Esophagus muscularis mucosa (tissue), 4 donors: ENCODE measurements around the gene RNF224. TPM values are rescaled to one million over a fixed set of nuclear protein-coding genes. Genes with fewer than 3 reads are reported as not detected.

Experiments
- DNase-seq: peaks from one replicate; pipeline ENCODE4 v3.0.0-alpha.2; 2017; ENCODE audit errors: extremely low spot score
- H3K27ac ChIP-seq, 4 donors: fragments of 200-600 bp; sonication (generic); replicated peaks in 1 of 4; 1 replicate in 3 of 4; 2 replicates in 1 of 4; pipeline ENCODE4 v1.5.1; 2016 to 2019; ENCODE audit warnings: mild to moderate bottlenecking in 1 of 4
- H3K27me3 ChIP-seq, 4 donors: fragments of 200-600 bp; sonication (generic); one replicate each; pipeline versions ENCODE4 v1.5.1 to v1.6.0; 2016 to 2019
- H3K36me3 ChIP-seq, 4 donors: fragments of 200-600 bp; sonication (generic); one replicate each; pipeline ENCODE4 v1.5.1; 2016 to 2019
- H3K4me1 ChIP-seq, 4 donors: fragments of 200-600 bp; sonication (generic); one replicate each; pipeline ENCODE4 v1.5.1; 2016 to 2019
- H3K4me3 ChIP-seq, 4 donors: fragments of 200-600 bp; sonication (generic); 1 replicate in 2 of 4; 2 replicates in 2 of 4; pipeline ENCODE4 v1.5.1; 2016 to 2019; ENCODE audit warnings: mild to moderate bottlenecking in 4 of 4, moderate library complexity in 1 of 4
- H3K9me3 ChIP-seq, 4 donors: fragments of 200-600 bp; sonication (generic); 1 replicate in 3 of 4; 2 replicates in 1 of 4; pipeline ENCODE4 v1.5.1; 2016 to 2019
- EP300 ChIP-seq: sonication (generic); formaldehyde crosslinking; IDR thresholded peaks from one replicate; pipeline ENCODE4 v1.6.1; 2017; ENCODE audit warnings: antibody characterized with exemption
- POLR2A ChIP-seq: fragments of 450-650 bp; IDR thresholded peaks from one replicate; pipeline ENCODE4 v1.6.1; 2017; ENCODE audit warnings: antibody characterized with exemption, moderate library complexity, mild to moderate bottlenecking, low read depth
- POLR2AphosphoS5 ChIP-seq, 2 donors: sonication (generic); formaldehyde crosslinking; IDR thresholded peaks; one replicate each; pipeline ENCODE4 v1.6.1; 2017; ENCODE audit warnings: antibody characterized with exemption in 2 of 2
- WGBS: methylation state at CpG from one replicate; pipeline ENCODE4 v1.1.5; 2018; 5-methylcytosine and 5-hydroxymethylcytosine counted together
- intact Hi-C: fragments of 100-400 bp; cut with DNase I; formaldehyde crosslinking; loops from one replicate; pipeline ENCODE4 v1.15.1; 2023
- total RNA-seq, 4 donors: library from RNA; depleted of rRNA; stranded (reverse); fragments of >200 nt; gene quantifications; one replicate each; pipeline versions ENCODE4 v1.1.0 to v1.2.1, GENCODE V29; 2016
- TF ChIP-seq, protein P1 (sequence below), 3 experiments: fragments of 200-600 bp in 2 of 3; fragments of 450-650 bp in 1 of 3; sonication (generic) in 2 of 3; IDR thresholded peaks; one replicate each; pipeline ENCODE4 v1.5.1; 2017 to 2019; ENCODE audit warnings: antibody characterized with exemption in 3 of 3, mild to moderate bottlenecking in 2 of 3, moderate library complexity in 1 of 3

RNF224 gene
- total RNA-seq, 4 donors from 2014 or later, result not detected

DNA sequence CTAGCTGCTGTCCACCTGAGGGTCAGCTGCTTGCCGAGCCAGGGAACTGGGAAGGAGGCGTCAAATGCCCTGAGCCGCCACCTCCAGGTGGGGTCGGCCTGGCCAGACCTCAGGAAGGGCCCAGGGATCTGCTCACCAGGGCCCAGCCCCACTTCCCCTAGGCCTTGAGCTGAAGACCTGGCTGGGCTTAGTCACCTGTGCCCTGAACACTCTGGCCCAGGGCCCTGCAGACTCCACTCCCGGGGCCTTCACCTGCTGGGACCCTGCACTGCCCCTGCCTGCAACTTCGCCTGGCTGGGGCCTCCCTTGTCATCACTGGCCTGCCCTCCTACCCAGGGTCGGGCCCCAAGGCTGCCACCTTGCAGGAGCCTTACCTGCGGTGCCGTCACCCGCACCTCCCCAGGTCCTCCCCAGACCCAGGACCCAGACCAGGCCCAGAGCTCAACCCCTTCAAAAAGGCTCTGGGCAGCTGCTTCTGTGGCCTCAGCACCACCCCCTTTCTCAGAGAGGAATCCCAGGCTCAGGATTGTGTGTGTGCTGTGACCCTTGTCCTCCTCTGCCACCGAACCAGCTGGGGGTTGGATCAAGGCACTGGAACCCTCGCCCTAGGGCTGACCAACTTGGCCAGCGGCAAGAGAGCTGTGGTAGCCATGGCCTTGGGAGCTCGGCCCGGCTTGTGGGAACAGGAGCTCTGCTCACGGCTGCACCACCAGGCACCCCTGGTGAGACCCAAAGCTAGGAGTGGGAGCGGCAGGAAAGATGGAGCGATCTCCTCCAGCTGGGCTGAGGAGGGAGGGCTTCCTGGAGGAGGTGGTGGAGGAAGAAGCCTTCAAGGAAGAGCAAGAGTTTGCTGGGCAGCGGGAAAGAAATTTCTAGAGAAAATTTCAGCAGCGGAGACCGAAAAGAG, 26.7 kb downstream of the RNF224 start:
- intact Hi-C loops, result no loop called here
- H3K4me3 ChIP-seq, result peak overlapping the region; percentile 81 to 100 (median 94)
- H3K27me3 ChIP-seq, result no peaks in the 10 kb centered on the region
- H3K9me3 ChIP-seq, result no peaks in the 10 kb centered on the region
- no peak for DNase-seq
- peaks cover 25 to 35% (median 29%) of the 10 kb centered on the region in 4 donors for H3K4me1 ChIP-seq
- H3K27ac ChIP-seq, result peak overlapping the region; percentile 77 to 84 (median 82)
- 45% methylated on average over 9 of the region's 21 CpGs for WGBS
- peaks cover 0 to 30% (median 24%) of the 10 kb centered on the region in 4 donors for H3K36me3 ChIP-seq
- TF ChIP-seq POLR2A (no peak), POLR2AphosphoS5 (IDR thresholded peaks at IDR 0.05) (no peak), EP300 (no peak)
- TF ChIP-seq, protein P1, sequence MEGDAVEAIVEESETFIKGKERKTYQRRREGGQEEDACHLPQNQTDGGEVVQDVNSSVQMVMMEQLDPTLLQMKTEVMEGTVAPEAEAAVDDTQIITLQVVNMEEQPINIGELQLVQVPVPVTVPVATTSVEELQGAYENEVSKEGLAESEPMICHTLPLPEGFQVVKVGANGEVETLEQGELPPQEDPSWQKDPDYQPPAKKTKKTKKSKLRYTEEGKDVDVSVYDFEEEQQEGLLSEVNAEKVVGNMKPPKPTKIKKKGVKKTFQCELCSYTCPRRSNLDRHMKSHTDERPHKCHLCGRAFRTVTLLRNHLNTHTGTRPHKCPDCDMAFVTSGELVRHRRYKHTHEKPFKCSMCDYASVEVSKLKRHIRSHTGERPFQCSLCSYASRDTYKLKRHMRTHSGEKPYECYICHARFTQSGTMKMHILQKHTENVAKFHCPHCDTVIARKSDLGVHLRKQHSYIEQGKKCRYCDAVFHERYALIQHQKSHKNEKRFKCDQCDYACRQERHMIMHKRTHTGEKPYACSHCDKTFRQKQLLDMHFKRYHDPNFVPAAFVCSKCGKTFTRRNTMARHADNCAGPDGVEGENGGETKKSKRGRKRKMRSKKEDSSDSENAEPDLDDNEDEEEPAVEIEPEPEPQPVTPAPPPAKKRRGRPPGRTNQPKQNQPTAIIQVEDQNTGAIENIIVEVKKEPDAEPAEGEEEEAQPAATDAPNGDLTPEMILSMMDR (IDR thresholded peaks at IDR 0.05), result no peak

DNA sequence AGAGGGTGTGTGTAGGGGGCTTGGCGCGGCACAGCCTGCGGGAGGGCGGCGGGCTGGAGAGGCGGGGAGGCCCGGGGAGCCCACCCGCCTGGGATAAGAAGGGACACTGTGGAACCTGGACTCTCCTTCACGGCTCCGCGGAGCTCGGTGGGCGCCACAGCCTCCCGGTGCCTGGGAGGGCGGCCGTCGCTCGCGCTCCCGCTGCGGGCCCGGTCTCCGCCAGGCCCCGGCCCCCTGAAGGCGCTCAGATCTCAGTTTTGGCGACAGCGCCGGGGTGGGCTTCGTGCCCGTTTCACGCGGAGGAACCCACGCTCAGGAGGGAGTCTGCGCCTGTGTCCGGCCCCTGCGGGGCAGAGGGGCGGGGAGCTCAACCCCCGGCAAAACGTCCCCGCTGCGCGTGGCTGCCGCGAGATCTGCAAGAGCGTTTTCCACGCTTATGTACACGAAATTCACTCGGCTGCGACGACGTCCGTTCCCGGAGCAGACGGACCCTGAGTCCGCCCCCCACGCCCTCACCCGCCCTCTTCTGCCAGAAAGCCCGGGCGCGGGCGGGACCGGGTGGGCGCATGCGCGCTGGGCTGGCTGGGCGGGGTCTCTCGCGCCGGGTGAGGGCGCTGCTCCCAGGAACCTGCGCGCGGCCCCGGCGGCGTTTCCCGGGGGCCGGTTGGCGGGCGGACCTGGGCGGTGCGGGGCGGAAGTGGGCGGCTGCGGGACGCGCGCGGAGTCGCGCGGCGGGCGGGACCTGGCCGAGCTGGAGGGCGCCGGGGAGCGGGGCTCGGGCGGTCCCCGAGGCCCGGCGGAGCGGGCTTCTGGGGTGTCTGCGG, 27.5 kb downstream of the RNF224 start, which contains the start of gene NELFB:
TSS of gene NELFB (plus strand) at position 704 of the 824 bp plus-strand sequence.
- DNase-seq, result peak; percentile 95
- peaks cover 25 to 34% (median 29%) of the 10 kb centered on the region in 4 donors for H3K4me1 ChIP-seq
- intact Hi-C loops, result no loop called here
- H3K27me3 ChIP-seq, result no peaks in the 10 kb centered on the region
- 6% methylated on average over 8 of the region's 105 CpGs for WGBS
- peak; percentile 80 to 81 for TF ChIP-seq POLR2AphosphoS5 (IDR thresholded peaks at IDR 0.05)
- TF ChIP-seq, protein P1 (IDR thresholded peaks at IDR 0.05), result peak in 1 of 3 experiments; percentile 40
- peak; percentile 12 for TF ChIP-seq POLR2A
- TF ChIP-seq EP300, result no peak
- H3K9me3 ChIP-seq, result no peaks in the 10 kb centered on the region
- peak within 1 kb of the TSS; percentile 81 to 100 (median 94) for H3K4me3 ChIP-seq
- H3K27ac ChIP-seq, result peak within 1 kb of the TSS; percentile 77 to 84 (median 82)
- peaks cover 0 to 35% (median 29%) of the 10 kb centered on the region in 4 donors for H3K36me3 ChIP-seq

DNA sequence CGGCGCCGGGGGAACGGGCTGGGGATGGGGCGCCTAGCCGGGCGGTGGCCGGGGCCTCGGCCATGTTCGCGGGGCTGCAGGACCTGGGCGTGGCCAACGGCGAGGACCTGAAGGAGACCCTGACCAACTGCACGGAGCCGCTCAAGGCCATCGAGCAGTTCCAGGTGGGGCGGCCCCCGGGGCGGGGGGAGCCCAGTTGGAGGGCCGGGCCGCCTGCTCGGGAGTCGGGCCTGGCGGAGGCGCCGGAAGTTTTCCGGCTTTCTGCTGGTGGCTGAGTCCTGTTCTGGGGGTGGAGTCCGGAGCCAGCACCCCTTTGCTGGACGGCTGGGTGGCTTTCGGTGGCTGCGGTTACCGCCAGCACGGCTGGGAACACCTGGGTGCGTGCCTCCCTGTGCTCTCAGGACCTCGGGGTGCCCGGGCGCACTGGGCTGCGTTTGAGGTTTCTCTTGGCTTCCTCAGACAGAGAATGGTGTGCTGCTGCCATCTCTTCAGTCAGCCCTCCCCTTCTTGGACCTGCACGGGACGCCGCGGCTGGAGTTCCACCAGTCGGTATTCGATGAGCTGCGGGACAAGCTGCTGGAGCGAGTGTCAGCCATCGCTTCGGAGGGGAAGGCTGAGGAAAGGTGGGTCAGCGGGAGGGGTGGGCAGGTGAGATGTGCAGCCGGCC, 28.3 kb downstream of the RNF224 start:
- WGBS, result no CpG with 5 or more reads among the region's 51 CpGs
- Histone ChIP-seq H3K4me3 (peak overlapping the region; percentile 81 to 100 (median 94)), H3K27me3 (no peaks in the 10 kb centered on the region), H3K9me3 (no peaks in the 10 kb centered on the region), H3K4me1 (peaks cover 25 to 33% (median 27%) of the 10 kb centered on the region in 4 donors), H3K27ac (peak overlapping the region; percentile 77 to 84 (median 82)), H3K36me3 (peaks cover 0 to 38% (median 30%) of the 10 kb centered on the region in 4 donors)
- TF ChIP-seq POLR2AphosphoS5 (IDR thresholded peaks at IDR 0.05) (no peak), POLR2A (no peak)
- TF ChIP-seq, protein P1 (IDR thresholded peaks at IDR 0.05), result no peak
- intact Hi-C loops, result no loop called here
- DNase-seq, result no peak

DNA sequence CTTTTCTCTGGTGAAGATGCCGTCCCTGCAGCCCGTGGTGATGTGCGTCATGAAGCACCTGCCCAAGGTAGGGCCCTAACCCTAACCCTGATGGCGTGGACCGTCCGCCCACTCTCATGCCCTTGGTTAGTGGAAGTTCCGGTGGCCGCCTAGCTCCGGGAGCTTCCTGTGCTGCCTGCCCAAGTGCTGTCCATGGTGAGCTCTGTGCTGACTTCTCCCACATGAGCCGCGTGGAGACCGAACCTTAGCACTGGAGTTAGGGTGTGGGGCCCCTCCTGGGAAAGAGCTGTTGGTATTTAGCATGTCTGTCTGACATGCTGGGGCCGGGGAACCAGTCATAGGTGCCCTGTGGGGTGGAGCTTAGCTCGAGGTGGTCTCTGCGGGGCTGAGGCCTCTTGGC, 29.1 kb downstream of the RNF224 start:
- intact Hi-C loops, result no loop called here
- Histone ChIP-seq H3K27ac (no peak overlapping the region), H3K4me3 (peak overlapping the region; percentile 81 to 100 (median 94)), H3K4me1 (peaks cover 24 to 33% (median 25%) of the 10 kb centered on the region in 4 donors), H3K36me3 (peaks cover 0 to 41% (median 32%) of the 10 kb centered on the region in 4 donors), H3K9me3 (no peaks in the 10 kb centered on the region), H3K27me3 (no peaks in the 10 kb centered on the region)
- 81% methylated on average over 13 of the region's 15 CpGs for WGBS
- no peak for DNase-seq
- TF ChIP-seq POLR2AphosphoS5 (IDR thresholded peaks at IDR 0.05), result no peak
- no peak for TF ChIP-seq POLR2A
- TF ChIP-seq, protein P1 (IDR thresholded peaks at IDR 0.05), result no peak
- no peak for TF ChIP-seq EP300
